Measurements from ENCODE around the gene KRT86. TPM values are rescaled to one million over a fixed set of nuclear protein-coding genes. Genes with fewer than 3 reads are reported as not detected.

The KRT86 gene
- polyA plus RNA-seq, 2 of the 4 experiments (the other 2 are of a cell fraction), result 23.5 to 378 TPM

DNA sequence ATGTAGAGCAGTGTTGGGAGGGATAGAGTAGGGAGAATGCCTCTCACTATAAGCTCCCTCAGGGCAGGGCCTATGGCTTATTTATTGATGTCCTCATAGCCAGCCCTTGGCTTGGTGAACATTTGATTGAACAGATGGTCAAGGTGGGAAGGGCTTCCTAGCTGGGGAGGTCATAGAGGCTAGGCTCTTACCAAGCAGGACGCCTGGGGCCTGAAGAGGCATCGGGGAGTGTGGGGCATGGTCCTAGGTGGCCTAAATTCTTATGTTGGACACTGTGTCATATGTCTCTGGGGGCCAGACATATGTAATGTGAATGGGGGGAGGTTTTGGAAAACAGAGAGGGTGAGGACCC is 17.9 kb upstream of the KRT86 start (continued):
- peak; percentile 98 for TF ChIP-seq HOXA7 (CRISPR knock-in tag; IDR thresholded peaks at IDR 0.05)
- TF ChIP-seq MYC (IDR thresholded peaks at IDR 0.05; ENCODE audit: borderline replicate concordance, low read length), result no peak
- TF ChIP-seq EHF (CRISPR knock-in tag; IDR thresholded peaks at IDR 0.05), result 0 out of 2 replicates have a peak, but pooled peaks have one; percentile 7
- TF ChIP-seq, protein P1, sequence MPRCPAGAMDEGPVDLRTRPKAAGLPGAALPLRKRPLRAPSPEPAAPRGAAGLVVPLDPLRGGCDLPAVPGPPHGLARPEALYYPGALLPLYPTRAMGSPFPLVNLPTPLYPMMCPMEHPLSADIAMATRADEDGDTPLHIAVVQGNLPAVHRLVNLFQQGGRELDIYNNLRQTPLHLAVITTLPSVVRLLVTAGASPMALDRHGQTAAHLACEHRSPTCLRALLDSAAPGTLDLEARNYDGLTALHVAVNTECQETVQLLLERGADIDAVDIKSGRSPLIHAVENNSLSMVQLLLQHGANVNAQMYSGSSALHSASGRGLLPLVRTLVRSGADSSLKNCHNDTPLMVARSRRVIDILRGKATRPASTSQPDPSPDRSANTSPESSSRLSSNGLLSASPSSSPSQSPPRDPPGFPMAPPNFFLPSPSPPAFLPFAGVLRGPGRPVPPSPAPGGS (IDR thresholded peaks at IDR 0.05), result no peak
- no peak for TF ChIP-seq CEBPB (IDR thresholded peaks at IDR 0.05)
- TF ChIP-seq JUN (IDR thresholded peaks at IDR 0.05), result no peak; a peak in 1 of 5 replicates
- TF ChIP-seq KDM1A (IDR thresholded peaks at IDR 0.05; ENCODE audit: low read depth), result no peak
- peak; percentile 62; the same call in 1 of the 2 replicates for TF ChIP-seq HOXB5 (CRISPR knock-in tag; IDR thresholded peaks at IDR 0.05)
- TF ChIP-seq RAD21 (conservative IDR thresholded peaks at IDR 0.05 in 1 of 2, IDR thresholded peaks at IDR 0.05 in 1 of 2), result no peak
- TF ChIP-seq HDAC2 (IDR thresholded peaks at IDR 0.05), result no peak
- TF ChIP-seq RFX5 (IDR thresholded peaks at IDR 0.05), result no peak
- TF ChIP-seq, protein P2, sequence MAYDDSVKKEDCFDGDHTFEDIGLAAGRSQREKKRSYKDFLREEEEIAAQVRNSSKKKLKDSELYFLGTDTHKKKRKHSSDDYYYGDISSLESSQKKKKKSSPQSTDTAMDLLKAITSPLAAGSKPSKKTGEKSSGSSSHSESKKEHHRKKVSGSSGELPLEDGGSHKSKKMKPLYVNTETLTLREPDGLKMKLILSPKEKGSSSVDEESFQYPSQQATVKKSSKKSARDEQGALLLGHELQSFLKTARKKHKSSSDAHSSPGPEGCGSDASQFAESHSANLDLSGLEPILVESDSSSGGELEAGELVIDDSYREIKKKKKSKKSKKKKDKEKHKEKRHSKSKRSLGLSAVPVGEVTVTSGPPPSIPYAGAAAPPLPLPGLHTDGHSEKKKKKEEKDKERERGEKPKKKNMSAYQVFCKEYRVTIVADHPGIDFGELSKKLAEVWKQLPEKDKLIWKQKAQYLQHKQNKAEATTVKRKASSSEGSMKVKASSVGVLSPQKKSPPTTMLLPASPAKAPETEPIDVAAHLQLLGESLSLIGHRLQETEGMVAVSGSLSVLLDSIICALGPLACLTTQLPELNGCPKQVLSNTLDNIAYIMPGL (CRISPR knock-in tag; IDR thresholded peaks at IDR 0.05; ENCODE audit: borderline replicate concordance), result no peak
- TF ChIP-seq FOSL2 (IDR thresholded peaks at IDR 0.05), result no peak
- TF ChIP-seq FOSL2 (CRISPR knock-in tag; IDR thresholded peaks at IDR 0.05), result peak; percentile 44; the same call in 1 of the 2 replicates

GRCh38 chr12:52257074-52257551 is 17.3 kb upstream of the KRT86 start:
- H3K4me2 ChIP-seq, result no peak overlapping the region
- POLR2A ChIA-PET, result interaction anchor here (1.0 to 18.5 kb wide), 4 partner anchors 23 to 113 kb away, joined by 3 to 383 read pairs (median 4); partner anchors contain the start of gene KRT86
- CTCF ChIA-PET, result interaction anchor here (0.9 to 14.8 kb wide), 6 partner anchors 10 to 623 kb away, joined by 5 to 321 read pairs (median 10); partner anchors contain the start of gene KRT86
- WGBS (ENCODE audit: missing lambda C conversion rate), result 94% methylated on average over 4 of the region's 4 CpGs
- ATAC-seq (peak; percentile 1 to 3; a peak in 4 of 6 replicates), FAIRE-seq (no peak), DNase-seq (ENCODE audit: low read depth in 1 of 2, low spot score in 1 of 2) (peak in 1 of 2 experiments; percentile 28)
- TF ChIP-seq TFCP2L1 (CRISPR knock-in tag; IDR thresholded peaks at IDR 0.05) (peak; percentile 92), POLR2AphosphoS2 (conservative IDR thresholded peaks at IDR 0.05; ENCODE audit: low read length) (peak; percentile 95), FOSB (CRISPR knock-in tag; IDR thresholded peaks at IDR 0.05) (peak; percentile 86; the same call in 1 of the 2 replicates), HOXA7 (CRISPR knock-in tag; IDR thresholded peaks at IDR 0.05) (no peak), RARB (CRISPR knock-in tag; IDR thresholded peaks at IDR 0.05) (0 out of 2 replicates have a peak, but pooled peaks have one; percentile 63), TP53 (CRISPR knock-in tag; IDR thresholded peaks at IDR 0.05) (peak; percentile 51; the same call in 1 of the 2 replicates), RAD21 (conservative IDR thresholded peaks at IDR 0.05 in 1 of 2, IDR thresholded peaks at IDR 0.05 in 1 of 2) (no peak), FOSL2 (IDR thresholded peaks at IDR 0.05) (no peak), FOSL2 (CRISPR knock-in tag; IDR thresholded peaks at IDR 0.05) (peak; percentile 7; the same call in 1 of the 2 replicates), NFE2L2 (conservative IDR thresholded peaks at IDR 0.05; ENCODE audit: low read length) (no peak)
- TF ChIP-seq, protein P3, sequence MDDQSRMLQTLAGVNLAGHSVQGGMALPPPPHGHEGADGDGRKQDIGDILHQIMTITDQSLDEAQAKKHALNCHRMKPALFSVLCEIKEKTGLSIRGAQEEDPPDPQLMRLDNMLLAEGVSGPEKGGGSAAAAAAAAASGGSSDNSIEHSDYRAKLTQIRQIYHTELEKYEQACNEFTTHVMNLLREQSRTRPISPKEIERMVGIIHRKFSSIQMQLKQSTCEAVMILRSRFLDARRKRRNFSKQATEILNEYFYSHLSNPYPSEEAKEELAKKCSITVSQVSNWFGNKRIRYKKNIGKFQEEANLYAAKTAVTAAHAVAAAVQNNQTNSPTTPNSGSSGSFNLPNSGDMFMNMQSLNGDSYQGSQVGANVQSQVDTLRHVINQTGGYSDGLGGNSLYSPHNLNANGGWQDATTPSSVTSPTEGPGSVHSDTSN (IDR thresholded peaks at IDR 0.05), result peak; percentile 60
- TF ChIP-seq, protein P4, sequence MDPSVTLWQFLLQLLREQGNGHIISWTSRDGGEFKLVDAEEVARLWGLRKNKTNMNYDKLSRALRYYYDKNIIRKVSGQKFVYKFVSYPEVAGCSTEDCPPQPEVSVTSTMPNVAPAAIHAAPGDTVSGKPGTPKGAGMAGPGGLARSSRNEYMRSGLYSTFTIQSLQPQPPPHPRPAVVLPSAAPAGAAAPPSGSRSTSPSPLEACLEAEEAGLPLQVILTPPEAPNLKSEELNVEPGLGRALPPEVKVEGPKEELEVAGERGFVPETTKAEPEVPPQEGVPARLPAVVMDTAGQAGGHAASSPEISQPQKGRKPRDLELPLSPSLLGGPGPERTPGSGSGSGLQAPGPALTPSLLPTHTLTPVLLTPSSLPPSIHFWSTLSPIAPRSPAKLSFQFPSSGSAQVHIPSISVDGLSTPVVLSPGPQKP (IDR thresholded peaks at IDR 0.05; ENCODE audit: low read depth, low read length), result no peak
- no peak overlapping the region for H3K4me3 ChIP-seq
- H3K27ac ChIP-seq, result peak overlapping the region; percentile 69 to 97
- H3K4me1 ChIP-seq, result peaks cover 60% of the 10 kb centered on the region
- H3K9me3 ChIP-seq, result no peaks in the 10 kb centered on the region
